ENCODE results near the gene RAB9A.

DNA sequence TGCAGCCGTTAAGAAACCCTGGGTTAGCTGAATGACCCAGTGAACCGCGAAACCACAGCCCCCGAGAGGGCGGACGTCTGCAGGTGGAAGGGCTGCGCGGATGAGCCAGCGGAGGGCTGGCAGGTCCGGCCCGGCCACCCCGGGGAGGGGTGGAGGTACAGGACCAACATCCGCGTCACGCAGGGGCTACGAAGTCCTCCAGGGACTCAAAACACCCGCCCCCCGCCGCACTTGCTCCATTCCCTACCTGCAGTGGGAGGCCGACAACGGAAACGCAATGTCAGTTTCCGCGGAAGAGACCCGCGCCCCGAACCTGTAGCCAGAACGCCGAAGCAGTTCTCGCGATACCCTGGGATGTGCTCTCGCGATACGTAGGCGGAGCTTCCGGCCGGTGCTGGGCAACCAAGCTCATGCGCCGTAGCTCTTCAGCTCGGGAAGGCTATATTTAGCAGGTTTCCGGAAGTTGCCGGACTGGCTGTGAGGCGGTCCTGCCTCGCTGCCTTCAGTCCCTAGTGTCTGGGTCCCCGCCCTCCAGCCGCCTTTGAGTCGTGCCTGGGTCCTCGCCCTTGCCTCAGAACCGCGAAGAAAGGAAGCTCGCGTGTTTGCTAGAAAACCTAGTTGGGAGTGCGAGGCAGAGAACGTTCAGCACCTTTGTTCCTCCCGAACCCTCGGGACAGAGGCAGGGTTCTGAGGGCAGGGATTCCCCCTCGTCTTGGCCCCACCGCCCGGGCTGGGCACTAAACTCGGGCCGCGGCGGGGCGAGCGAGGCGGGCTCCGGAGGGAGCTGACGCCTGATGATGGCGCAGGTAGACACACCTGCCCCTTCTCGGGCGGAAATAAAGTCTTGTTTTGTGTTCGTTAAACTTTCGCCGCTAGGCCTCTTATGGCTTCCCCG lies 45.6 kb downstream of the RAB9A start, which contains the start of the genes OFD1 and TRAPPC2:
- TF ChIP-seq TARDBP (IDR thresholded peaks at IDR 0.05) (no peak), NFRKB (IDR thresholded peaks at IDR 0.05) (no peak), ZNF384 (IDR thresholded peaks at IDR 0.05) (no peak), SP1 (IDR thresholded peaks at IDR 0.05) (peak; percentile 44; the same call in 1 of the 2 replicates), LEF1 (IDR thresholded peaks at IDR 0.05; ENCODE audit: borderline replicate concordance) (no peak), BHLHE40 (IDR thresholded peaks at IDR 0.05; ENCODE audit: borderline replicate concordance) (no peak), CTBP1 (IDR thresholded peaks at IDR 0.05; ENCODE audit: borderline replicate concordance) (no peak), FOXM1 (IDR thresholded peaks at IDR 0.05; ENCODE audit: borderline replicate concordance) (no peak), HDGF (IDR thresholded peaks at IDR 0.05; ENCODE audit: borderline replicate concordance) (no peak)

All from HEK293T (cell line).